ENCODE results near the gene CPO. TPM values are rescaled to one million over a fixed set of nuclear protein-coding genes. Genes with fewer than 3 reads are reported as not detected.
A peak's percentile ranks its signal among the peaks of the same experiment; 100 is the strongest.

The CPO gene
- total RNA-seq, 1 experiment from 2014 or later = not detected

- no peak for DNase-seq (ENCODE audit: low spot score)
Measured at GRCh38 chr2:206974551-206974950, 35.2 kb downstream of the CPO start.

GRCh38 chr2:206978746-206979145 lies 39.4 kb downstream of the CPO start:
- no peak for DNase-seq (ENCODE audit: low spot score)

- DNase-seq (ENCODE audit: low spot score) = no peak
Measured at GRCh38 chr2:206979365-206979764, 40.0 kb downstream of the CPO start.

- no peak for DNase-seq (ENCODE audit: low spot score)
Measured at GRCh38 chr2:206979922-206980321, 40.6 kb downstream of the CPO start.

GRCh38 chr2:206980413-206980812 lies 41.1 kb downstream of the CPO start:
- no peak for DNase-seq (ENCODE audit: low spot score)

GRCh38 chr2:206981086-206981674 lies 41.9 kb downstream of the CPO start:
- no peak for DNase-seq (ENCODE audit: low spot score)

GRCh38 chr2:206981739-206982340 lies 42.5 kb downstream of the CPO start:
- peak; percentile 45 for DNase-seq (ENCODE audit: low spot score)

GRCh38 chr2:206982360-206982955 lies 43.1 kb downstream of the CPO start:
- no peak for DNase-seq (ENCODE audit: low spot score)

- no peak for DNase-seq (ENCODE audit: low spot score)
Measured at GRCh38 chr2:206983161-206983859, 44.0 kb downstream of the CPO start.

- DNase-seq (ENCODE audit: low spot score) = no peak
Measured at GRCh38 chr2:206984206-206984605, 44.9 kb downstream of the CPO start.

GRCh38 chr2:206986943-206987342 lies 47.6 kb downstream of the CPO start:
- no peak for DNase-seq (ENCODE audit: low spot score)

GRCh38 chr2:206987810-206988209 lies 48.5 kb downstream of the CPO start:
- no peak for DNase-seq (ENCODE audit: low spot score)

GRCh38 chr2:206988884-206989283 lies 49.6 kb downstream of the CPO start:
- DNase-seq (ENCODE audit: low spot score) = no peak

GRCh38 chr2:206989311-206989710 lies 50.0 kb downstream of the CPO start:
- DNase-seq (ENCODE audit: low spot score) = peak; percentile 58

GRCh38 chr2:206990360-206990759 lies 51.0 kb downstream of the CPO start:
- DNase-seq (ENCODE audit: low spot score) = no peak

GRCh38 chr2:206991070-206991469 lies 51.8 kb downstream of the CPO start:
- no peak for DNase-seq (ENCODE audit: low spot score)

GRCh38 chr2:206993396-206993911 lies 54.1 kb downstream of the CPO start:
- no peak for DNase-seq (ENCODE audit: low spot score)

GRCh38 chr2:206993964-206994363 lies 54.6 kb downstream of the CPO start:
- no peak for DNase-seq (ENCODE audit: low spot score)

- DNase-seq (ENCODE audit: low spot score) = no peak
Measured at GRCh38 chr2:206996556-206997065, 57.3 kb downstream of the CPO start.

- no peak for DNase-seq (ENCODE audit: low spot score)
Measured at GRCh38 chr2:207008105-207008990, 69.0 kb downstream of the CPO start.

- no peak for DNase-seq (ENCODE audit: low spot score)
Measured at GRCh38 chr2:207012461-207012860, 73.1 kb downstream of the CPO start.
